RKO (cell line): ENCODE data around the gene IQUB.
"Not testable (repeated sequence)": the region's sequence is repeated elsewhere in the genome, so short reads cannot be mapped to it uniquely, and the experiment has no call there.

Experiments used
- DNase-seq: peaks from one replicate; pipeline ENCODE4 v3.0.0-alpha.2; 2016; ENCODE audit warnings: low spot score

Gene IQUB

DNA sequence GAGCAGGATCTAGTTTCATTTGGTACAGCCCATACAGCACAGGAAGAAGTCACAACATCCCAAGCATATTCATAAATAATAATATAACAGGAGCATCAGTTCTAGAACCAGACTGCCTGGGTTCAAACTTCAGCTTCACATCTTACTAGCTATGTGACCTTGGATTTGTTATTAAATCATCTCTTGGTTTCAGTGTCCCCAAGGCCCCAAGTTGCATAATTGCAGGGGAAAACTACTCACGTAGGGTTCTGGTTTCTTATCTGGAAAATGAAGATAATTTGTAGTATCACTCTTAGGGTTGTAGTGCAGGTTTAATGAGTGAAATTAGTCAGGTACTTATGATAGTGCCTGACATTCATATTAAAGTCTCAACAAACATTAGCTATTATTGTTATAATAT lies 5.5 kb upstream of the IQUB start:
- DNase-seq = no peak

- DNase-seq = peak; percentile 53
These were observed 4.5 kb upstream of the IQUB start for GRCh38 chr7:123538897-123539296.

DNA sequence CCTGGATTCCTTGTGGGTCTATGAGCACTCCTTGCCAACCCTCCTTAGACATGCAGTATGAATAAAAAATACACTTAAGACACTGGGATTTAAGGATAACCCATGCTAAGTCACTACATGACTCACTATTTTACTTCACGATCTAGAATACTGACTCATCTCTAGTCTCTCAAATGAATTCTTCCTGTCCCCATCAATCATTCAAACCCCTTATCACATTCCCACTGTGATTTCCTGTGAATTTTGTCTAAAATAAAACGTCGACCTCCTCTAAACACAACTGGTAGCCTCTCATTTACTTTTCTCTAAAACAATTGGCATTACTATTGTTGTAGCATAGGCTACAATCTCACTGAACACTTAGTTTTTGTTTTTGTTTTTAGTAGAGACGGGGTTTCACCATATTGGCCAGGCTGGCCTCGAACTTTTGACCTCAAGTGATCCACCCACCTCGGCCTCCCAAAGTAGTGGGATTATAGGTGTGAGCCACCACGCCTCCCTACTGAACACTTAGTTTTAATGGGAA lies 3.9 kb upstream of the IQUB start:
- DNase-seq = peak; percentile 96

DNA sequence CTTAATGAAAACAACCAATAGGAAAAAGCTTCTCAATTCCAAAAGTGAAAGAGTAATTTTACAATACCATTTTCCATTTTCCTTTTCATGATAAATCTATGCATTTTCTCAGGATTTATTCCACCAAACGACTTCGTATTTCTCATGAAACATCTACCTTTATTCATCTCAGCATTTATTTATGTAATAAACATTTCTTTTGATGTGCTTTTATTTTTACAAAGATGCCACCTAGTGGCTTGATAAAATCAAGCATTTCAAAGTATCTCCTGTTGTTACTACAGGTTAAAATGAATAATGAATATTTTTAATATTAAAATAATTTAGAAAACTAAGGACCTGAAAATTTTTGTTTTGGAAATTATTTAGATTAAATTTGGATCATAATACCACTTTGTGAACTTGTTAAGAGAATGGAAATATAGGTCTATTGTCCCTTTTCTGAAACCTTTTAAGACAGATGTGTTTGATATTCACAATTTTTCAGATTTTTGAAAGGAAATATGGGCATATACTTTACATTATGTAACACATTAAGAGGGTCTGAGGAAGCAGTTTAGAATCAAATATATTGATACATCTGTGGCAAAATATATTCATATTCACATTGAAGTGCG lies 2.7 kb upstream of the IQUB start:
- DNase-seq = peak; percentile 69

DNA sequence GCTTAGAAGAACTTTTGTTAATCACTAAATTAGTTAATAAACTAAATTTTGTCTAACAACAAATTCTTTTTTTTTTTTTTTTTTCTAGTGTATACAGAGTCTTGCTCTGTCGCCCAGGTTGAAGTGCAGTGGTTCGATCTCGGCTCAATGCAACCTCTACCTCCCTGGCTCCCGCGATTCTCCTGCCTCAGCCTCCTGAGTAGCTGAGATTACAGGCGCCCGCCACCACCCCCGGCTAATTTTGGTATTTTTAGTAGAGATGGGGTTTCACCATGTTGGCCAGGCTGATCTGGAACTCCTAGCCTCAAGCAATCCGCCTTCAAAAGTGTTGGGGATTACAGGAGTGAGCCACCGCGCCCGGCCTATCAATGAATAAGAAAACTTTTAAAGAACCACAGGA lies 1.1 kb upstream of the IQUB start:
- DNase-seq = no peak

DNA sequence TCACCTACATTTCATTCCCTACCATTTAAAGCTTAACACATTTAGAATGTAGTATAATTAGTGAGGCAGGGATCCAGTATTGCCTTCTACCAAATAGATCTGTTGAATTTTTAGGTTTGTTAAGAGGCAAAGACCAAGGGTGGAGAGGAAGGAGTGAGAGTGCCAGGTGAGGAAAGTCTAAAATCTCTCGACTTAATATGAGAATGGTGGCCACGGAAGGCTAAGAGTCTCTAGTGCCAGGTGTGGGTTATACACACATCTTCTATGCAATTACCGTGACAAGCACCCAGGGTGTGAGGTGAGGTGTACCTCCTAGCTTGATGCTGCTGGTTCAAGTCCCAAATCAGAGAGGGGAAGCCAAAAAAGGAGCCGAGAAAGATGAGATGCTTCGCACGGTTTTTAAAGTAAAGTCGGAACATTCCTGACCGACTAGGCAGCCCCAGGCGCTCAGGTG lies 439 bp downstream of the IQUB start:
- DNase-seq = no peak

DNA sequence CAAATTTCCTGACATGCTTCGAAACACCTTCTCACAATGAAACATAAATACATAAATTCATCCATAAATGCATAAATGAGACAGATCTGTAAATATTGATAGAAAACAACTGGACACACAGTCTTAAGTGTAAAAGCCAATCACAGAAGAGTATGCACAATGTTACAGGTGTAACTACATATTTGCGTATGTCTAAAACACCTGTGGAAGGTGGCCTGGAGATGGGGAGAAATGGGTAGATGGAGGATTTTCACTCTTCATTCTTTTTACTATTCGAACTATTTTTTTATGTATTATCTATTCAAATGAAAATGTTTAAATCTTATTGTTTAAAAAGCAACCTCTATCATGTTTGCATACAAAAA lies 860 bp downstream of the IQUB start:
- no peak for DNase-seq

GRCh38 chr7:123532788-123533552 lies 1.4 kb downstream of the IQUB start:
- not testable (repeated sequence) for DNase-seq

GRCh38 chr7:123532343-123532742 lies 2.1 kb downstream of the IQUB start:
- DNase-seq = not testable (repeated sequence)

GRCh38 chr7:123530035-123530591 lies 4.3 kb downstream of the IQUB start:
- not testable (repeated sequence) for DNase-seq

DNA sequence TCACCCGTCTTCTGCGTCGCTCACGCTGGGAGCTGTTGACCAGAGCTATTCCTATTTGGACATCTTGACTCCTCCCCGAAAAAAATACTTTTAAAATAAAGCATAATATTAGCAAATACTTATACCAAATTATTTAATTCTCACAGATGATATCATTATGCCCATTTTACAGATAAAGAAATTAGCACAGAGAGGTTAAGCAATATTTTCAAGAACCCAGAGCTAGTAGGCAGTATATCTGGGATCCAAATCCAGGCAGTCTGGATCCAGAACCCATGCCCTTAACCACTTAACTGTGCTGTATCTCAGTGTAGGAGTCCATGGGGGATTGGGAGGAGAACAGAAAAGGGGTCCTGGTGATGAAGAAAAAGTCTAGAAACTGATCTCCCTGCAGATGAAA lies 6.1 kb downstream of the IQUB start:
- no peak for DNase-seq

DNA sequence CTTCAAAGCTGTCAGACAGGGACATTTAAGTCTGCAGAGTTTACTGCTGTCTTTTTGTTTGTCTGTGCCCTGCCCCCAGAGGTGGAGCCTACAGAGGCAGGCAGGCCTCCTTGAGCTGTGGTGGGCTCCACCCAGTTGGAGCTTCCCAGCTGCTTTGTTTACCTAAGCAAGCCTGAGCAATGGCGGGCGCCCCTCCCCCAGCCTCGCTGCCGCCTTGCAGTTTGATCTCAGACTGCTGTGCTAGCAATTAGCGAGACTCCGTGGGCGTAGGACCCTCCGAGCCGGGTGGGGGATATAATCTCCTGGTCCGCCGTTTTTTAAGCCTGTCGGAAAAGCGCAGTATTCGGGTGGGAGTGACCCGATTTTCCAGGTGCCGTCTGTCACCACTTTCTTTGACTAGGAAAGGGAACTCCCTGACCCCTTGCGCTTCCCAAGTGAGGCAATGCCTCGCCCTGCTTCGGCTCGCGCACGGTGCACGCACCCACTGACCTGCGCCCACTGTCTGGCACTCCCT lies 6.6 kb downstream of the IQUB start:
- DNase-seq = not testable (repeated sequence)

GRCh38 chr7:123526533-123526932 lies 7.9 kb downstream of the IQUB start:
- not testable (repeated sequence) for DNase-seq

DNA sequence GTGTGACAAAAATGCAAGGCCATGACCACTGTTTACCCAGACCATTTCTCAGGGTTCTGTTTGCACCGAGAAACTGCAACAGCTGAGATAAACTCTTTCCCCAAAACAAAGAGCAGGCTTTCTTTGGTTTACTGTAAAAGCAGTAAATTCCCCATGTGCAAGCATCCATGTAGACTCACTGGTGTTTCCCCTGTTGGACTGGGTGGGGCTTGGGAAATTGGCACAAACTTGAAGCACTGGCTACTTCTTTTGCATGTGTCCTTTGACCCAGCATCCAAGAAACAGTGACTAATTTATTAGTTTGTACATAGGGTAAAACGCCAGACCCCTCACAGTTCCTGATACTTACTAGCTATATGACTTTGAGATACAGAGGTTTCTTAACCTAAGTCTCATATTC lies 12.3 kb downstream of the IQUB start:
- no peak for DNase-seq

DNA sequence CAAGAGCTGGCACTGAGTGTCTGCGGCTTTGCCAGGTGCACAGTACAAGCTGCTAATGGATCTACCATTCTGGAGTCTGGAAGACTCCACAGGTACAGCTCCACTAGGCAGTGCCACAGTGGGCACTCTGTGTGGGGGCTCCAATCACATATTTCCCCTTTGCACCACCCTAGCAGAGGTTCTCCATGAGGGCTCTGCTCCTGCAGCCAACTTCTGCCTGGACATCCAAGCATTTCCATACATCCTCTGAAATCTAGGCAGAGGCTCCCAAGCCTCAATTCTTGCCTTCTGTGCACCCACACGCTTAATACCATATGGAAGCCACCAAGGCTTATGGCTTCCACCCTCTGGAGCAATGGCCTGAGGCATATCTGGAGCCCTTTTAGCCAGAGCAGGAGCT lies 29.2 kb downstream of the IQUB start:
- no peak for DNase-seq

DNA sequence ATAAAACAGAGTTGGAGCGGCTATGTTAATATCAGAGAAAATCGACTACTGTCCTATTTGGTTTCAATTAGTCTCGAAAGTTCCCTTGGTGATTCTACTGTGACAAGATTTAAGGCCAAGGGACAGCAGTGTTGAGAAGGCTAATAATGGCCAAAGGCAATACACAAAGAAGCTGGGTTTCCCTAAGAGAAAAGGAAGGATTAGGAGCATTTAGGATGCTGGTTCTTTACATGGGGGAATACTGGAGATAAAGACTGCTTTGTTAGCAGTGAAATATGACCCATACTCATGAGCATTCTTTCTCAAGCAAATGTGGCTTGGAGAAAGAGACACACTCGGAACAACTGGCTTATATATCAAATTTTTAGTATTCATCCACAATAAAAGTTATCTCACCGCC lies 32.2 kb downstream of the IQUB start:
- DNase-seq = no peak

GRCh38 chr7:123500878-123501489 lies 33.4 kb downstream of the IQUB start:
- no peak for DNase-seq

DNA sequence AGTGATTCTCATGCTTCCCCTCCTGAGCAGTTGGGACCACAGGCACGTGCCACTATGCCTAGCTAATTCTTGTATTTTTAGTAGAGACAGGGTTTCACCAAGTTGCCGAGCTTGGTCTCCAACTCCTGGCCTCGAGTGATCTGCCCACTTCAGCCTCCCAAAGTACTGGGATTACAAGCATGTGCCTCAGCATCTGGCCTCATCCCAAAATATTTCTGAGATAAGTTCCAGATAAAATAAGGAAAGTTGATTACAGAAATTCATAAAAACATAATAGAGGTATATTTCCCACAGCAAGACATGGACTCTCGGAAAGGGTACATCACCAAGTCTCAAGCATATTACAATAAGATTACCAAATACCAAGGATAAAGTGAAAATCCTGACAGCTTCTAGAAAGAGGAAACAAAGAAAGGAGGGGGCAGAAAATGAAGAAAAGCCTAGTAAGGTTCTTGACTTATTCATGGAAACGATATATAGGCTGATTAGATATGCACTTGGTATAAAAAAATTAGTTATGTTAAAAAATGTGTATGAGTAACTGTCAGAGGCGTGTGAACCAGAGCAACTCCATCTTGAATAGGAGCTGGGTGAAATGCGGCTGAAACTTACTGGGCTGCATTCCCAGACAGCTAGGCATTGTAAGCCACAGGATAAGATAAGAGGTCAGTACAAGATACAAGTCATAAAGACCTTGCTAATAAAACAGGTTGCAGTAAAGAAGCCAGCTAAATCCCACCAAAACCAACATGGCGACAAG lies 35.0 kb downstream of the IQUB start:
- DNase-seq = no peak

DNA sequence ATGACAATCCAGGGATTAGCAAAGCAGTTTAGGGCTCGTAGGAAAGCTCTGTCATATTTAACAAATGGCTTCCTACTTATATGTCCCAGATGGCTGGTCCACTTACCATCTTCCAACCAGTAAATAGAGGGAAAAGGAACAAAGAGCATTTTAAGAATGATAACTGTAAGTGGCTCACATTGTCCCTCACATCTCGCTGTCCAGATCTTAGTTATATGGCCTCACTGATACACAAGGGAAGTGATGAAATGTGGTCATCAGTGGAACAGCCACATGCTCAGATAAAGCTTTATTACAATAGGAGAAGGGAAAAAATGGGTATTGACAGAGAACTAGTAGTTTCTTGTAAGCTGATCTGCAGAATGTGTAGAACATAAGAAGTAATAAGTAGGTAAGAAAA lies 35.8 kb downstream of the IQUB start:
- no peak for DNase-seq

DNA sequence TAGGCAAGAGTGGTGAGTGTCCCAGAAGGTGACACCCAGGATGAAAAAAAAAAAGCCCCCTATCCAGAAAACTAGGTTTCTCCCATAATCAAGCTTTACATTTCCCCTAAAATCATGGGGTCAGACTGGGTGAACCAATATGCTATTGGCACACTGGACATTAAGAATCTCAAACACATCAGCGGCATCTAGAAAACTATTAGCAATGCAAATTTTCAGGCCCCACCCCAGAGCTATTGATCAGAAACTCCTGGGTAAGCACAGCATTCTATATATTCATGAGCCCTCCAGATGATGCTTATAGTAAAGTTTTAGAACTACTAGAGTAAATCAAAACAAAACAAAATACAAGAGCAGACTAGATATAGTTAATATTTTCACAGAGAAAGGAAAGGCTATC lies 36.4 kb downstream of the IQUB start:
- no peak for DNase-seq

DNA sequence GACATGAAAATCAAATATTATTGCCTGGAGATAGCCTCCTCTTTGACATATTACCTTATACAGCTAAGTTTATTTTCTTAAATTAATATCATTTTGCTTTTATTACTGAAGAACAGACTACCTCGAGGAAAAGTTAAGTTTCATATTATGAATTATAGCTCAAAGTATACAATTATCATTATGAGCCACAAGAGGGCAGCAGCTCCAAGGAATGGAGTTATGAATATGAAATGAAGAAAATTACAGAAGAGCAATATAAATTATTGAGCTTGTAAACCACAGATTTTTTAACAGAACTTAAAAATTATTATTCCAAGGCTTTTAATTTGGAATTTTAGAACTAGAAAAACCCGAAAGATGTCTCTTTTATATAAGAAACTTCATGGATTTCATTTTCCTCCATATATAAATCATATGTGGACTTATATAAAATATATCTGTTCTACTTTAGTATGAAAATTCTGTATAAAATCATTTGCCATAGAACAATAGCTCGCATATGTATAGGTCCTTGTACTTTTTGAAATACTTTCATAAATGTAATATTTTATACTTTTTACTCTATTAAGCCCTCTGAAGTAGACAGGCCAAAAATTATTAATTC lies 40.1 kb downstream of the IQUB start:
- DNase-seq = peak; percentile 59
